Measurements from ENCODE around the gene GGA2.
"Not testable (repeated sequence)": the region's sequence is repeated elsewhere in the genome, so short reads cannot be mapped to it uniquely, and the experiment has no call there.

The GGA2 gene

GRCh38 chr16:23510164-23510914 is at the start of gene GGA2:
Gene GGA2, minus strand, starts transcription at chr16:23510494. Its CDS starts 83 bp downstream, at chr16:23510411.
- FAIRE-seq: peak; percentile 68
- peak; percentile 72 for DNase-seq (ENCODE audit: insufficient read length, low spot score)

GRCh38 chr16:23557779-23558702 is 47.7 kb upstream of the GGA2 start:
- FAIRE-seq (no peak), DNase-seq (ENCODE audit: insufficient read length, low spot score) (peak; percentile 14)

- DNase-seq (ENCODE audit: insufficient read length, low spot score) (peak; percentile 90), FAIRE-seq (peak; percentile 94)
Measured at GRCh38 chr16:23556881-23557778, 46.8 kb upstream of the GGA2 start, which contains the start of the genes EARS2 and UBFD1. Gene EARS2, minus strand, starts transcription at chr16:23557350. Its CDS starts 7 bp downstream, at chr16:23557343. Gene UBFD1, plus strand, starts transcription at chr16:23557727. Its CDS starts 16 bp downstream, at chr16:23557743.

- no peak for FAIRE-seq
- DNase-seq (ENCODE audit: insufficient read length, low spot score): no peak
Measured at GRCh38 chr16:23554536-23554935, 44.2 kb upstream of the GGA2 start.

GRCh38 chr16:23552161-23552560 is 41.9 kb upstream of the GGA2 start:
- DNase-seq (ENCODE audit: insufficient read length, low spot score) (no peak), FAIRE-seq (no peak)

- DNase-seq (ENCODE audit: insufficient read length, low spot score) (no peak), FAIRE-seq (no peak)
Measured at GRCh38 chr16:23549938-23550337, 39.6 kb upstream of the GGA2 start.

- no peak for FAIRE-seq
- no peak for DNase-seq (ENCODE audit: insufficient read length, low spot score)
Measured at GRCh38 chr16:23544436-23544835, 34.1 kb upstream of the GGA2 start.

- DNase-seq (ENCODE audit: insufficient read length, low spot score); FAIRE-seq: not testable (repeated sequence)
Measured at GRCh38 chr16:23540817-23541178, 30.5 kb upstream of the GGA2 start.

- FAIRE-seq: no peak
Measured at GRCh38 chr16:23539984-23540816, 29.9 kb upstream of the GGA2 start.

GRCh38 chr16:23538919-23539278 is 28.6 kb upstream of the GGA2 start:
- FAIRE-seq (no peak), DNase-seq (ENCODE audit: insufficient read length, low spot score) (no peak)

More at GRCh38 chr16:23539984-23540816, 29.9 kb upstream of the GGA2 start:
- no peak for DNase-seq (ENCODE audit: insufficient read length, low spot score)

- FAIRE-seq (no peak), DNase-seq (ENCODE audit: insufficient read length, low spot score) (no peak)
Measured at GRCh38 chr16:23537390-23537789, 27.1 kb upstream of the GGA2 start.

- DNase-seq (ENCODE audit: insufficient read length, low spot score) (no peak), FAIRE-seq (no peak)
Measured at GRCh38 chr16:23535901-23536300, 25.6 kb upstream of the GGA2 start.

- FAIRE-seq: no peak
- DNase-seq (ENCODE audit: insufficient read length, low spot score): no peak
Measured at GRCh38 chr16:23534868-23535860, 24.9 kb upstream of the GGA2 start.

- no peak for FAIRE-seq
- DNase-seq (ENCODE audit: insufficient read length, low spot score): no peak
Measured at GRCh38 chr16:23532448-23532847, 22.2 kb upstream of the GGA2 start.

GRCh38 chr16:23530062-23530461 is 19.8 kb upstream of the GGA2 start:
- DNase-seq (ENCODE audit: insufficient read length, low spot score) (no peak), FAIRE-seq (no peak)

- no peak for FAIRE-seq
- no peak for DNase-seq (ENCODE audit: insufficient read length, low spot score)
Measured at GRCh38 chr16:23528644-23529310, 18.5 kb upstream of the GGA2 start.

GRCh38 chr16:23527961-23528643 is 17.8 kb upstream of the GGA2 start:
- FAIRE-seq: peak; percentile 28
- DNase-seq (ENCODE audit: insufficient read length, low spot score): no peak

Measured in GM19239 (cell line).